Endometrial microvascular endothelial cells (primary cell): ENCODE measurements around the gene ROBO4. TPM values are rescaled to one million over a fixed set of nuclear protein-coding genes. Genes with fewer than 3 reads are reported as not detected.

Experiments used
- in situ Hi-C: cut with HindIII; loops from 2 replicates; pipeline ENCODE4 v1.10.0; 2017; ENCODE audit warnings: low sequenced_read_pairs, low pct_unique_long_range_greater_than_20kb; ENCODE audit errors: inconsistent ontology term
- total RNA-seq: library from RNA; depleted of rRNA; stranded (reverse); fragments of >200 nt; gene quantifications from one replicate; pipeline ENCODE4 v1.2.3, GENCODE V29; 2015; ENCODE audit errors: inconsistent ontology term

Gene ROBO4
- total RNA-seq, 1 donor from 2014 or later = 430 TPM

DNA sequence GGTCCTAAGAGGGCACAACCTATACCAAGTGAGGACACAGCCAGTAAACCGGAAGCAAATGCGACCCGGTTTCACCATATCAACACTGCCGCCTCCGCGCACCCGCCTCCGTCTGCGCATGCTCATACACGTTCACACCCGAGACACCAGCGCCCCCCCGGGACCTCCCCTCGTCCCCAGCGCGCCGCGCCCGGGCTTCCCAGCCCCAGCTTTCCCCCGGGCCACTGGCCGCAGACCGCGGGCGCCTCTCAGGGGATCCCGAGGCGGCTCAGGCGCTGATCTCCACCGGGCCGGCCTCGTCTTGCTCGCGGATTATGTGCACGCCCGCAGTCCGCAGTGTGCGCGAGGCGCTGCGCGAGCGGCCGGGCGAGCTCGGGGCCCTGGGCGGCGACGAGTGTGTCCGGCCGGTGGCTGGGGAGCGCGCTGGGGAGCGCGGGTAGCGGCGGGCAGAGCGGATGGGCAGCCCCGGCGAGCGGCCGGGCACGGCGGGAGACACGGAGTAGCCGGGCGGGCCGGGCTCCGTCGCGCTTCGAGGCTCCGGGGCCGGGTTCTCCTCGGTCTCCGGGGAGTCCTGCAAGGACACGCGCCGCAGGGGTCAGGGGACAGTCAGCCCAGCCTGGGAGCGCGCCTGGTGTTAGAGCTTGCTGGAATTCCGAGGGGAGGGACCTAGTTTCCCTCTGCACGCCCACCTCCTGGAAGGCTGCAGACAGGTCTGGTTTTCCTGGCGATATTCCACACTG, 23.4 kb upstream of the ROBO4 start:
- in situ Hi-C loops = no loop called here

DNA sequence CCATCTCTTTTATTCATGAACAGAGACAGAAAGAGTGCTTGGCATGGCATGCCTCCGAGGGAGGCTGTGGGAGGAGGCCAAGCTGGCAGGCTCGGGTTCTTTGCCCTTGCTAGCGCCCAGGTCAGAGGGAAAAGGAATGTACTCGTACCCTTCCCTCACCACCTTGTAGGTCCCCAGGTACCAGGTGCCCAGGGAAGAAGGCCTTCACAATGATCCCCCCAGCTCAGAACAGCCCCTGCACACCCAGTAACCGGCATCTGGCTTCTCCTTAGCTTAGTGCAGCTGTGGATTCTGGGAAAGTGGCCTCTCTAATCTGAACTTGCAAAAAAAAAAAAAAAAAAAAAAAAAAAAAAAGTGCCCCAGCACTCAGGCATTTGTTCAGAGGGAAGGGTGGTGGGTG, 22.7 kb upstream of the ROBO4 start:
- in situ Hi-C loops = no loop called here

DNA sequence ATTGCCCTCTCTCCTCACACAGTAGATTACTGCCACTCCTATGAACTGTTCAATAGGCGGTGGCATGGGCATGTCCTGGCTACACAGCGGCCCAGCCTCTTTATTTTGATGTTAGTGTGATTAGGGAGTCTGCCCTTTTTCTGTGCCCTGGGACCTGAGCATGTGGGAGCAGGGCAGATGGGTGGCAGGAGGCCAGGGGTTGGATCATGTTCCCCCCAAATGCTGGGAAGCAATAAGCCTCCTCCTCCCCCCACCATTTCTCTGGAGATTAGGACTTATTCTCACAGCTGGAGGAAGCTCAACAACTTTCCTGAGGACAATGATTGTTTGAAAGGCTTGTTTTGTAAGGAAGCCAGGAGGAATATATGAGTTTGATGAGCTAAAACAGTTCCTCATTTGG, 22.2 kb upstream of the ROBO4 start:
- in situ Hi-C loops = no loop called here

DNA sequence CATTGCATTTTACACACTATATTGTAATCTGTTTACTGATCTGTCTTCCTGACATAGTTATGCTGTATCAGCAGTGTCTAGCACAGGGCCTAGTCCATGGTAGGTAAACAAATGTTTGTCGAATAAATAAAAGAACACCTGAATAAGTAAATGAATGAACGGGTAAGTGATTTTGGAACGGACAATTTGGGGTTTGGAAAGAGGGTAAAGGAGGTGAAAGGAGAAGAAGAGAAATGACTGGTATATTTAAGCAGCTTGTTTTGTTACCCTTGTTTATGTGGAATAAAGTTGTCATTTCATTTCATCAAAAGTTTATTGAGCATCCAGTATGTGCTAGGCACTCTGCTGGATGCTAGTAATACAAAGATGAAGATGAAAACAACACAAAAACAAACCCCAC, 21.3 kb upstream of the ROBO4 start, which contains the start of gene HEPN1:
TSS of gene HEPN1 (plus strand) at position 301 of the 400 bp plus-strand sequence.
- in situ Hi-C loops = no loop called here

DNA sequence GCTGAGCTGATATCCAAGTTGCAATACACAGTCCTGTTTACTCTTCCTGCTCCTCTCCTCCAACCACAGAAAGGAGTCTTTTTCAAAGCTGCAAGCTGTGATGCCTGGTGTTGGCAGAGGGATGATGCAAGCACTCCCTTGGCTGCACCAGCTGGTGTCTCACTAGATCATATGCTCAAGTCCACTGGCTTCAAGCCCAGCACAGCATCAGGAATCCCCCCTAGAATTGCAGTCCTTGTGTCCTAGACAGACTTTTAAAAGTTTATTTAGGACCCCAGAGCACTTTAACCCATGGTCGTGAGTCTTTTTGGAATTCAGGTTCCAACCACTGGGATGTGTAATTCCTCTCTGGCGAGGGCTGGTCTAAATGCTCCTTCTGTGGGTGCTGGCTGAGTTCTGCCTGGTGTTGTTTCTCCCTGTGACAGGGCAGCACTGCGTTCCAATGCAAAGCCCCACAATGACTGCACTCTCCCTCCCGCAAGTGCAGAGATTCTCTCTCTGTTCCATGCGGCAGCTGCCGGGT, 19.5 kb upstream of the ROBO4 start:
- in situ Hi-C loops = no loop called here

DNA sequence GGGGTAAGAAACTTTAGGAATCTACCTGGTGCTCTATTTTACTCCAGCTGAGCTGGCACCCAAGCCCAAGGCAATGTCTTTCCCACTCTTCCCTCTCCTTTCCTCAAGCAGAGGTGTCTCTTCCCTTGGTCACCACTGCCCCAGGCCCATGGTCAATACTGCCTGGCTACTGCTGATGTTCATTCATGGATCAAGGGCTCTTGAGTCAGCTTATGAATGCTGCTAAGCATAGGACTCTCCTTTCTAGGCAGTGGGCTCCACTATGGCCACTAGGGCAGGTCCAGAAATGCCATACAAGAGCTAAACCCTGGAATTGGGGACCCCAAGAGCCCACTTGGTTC, 18.7 kb upstream of the ROBO4 start:
- in situ Hi-C loops = no loop called here

DNA sequence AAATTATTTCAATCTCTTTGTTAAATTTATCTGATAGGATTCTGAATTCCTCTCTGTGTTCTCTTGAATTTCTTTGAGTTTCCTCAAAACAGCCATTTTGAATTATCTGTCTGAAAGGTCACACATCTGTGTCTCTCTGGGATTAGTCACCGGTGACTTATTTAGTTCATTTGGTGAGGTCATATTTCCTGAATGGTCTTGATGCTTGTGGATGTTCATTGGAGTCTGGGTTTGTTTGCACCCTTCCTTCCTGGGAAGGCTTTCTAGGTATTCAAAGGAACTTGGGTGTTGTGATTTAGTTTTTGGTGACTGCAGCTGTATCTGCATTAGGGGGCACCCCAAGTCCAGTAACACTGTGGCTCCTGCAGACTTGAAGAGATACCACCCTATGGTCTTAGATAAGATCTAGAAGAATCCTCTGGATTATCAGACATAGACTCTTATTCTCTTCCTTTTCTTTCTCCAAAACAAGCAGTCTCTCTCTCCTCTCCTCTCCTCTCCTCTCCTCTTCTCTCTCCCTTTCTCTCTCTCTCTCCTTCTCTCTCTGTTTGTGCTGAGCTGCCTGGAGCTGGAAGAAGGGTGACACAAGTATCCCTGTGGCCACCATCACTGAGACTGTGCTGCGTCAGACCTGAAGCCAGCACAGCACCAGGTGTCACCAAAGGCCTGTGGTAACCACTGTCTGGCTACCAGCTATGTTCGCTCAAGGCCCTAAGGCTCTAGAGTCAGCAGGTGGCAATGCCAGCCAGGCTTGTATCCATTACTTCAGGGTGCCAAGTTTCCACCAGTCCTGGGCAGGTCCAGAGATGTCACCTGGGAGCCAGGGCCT, 18.1 kb upstream of the ROBO4 start:
- in situ Hi-C loops = no loop called here

DNA sequence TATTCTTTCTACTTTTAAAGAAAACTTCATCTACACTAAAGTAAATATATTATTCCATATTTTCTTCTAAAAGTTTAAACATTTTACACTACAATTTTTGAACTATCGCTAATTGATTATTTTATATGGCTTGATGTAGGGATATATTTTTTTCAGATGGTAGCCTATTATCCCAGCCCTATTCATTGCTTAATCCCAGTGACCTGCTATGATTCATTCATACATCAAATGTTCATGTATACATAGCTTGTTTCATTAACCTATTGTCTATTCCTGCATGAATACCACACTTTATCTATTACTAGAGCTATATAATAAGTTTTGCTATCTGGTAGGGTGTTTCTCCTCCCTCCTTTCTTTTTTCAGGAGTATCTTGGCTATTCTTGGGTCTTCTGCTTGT, 5.0 kb upstream of the ROBO4 start:
- in situ Hi-C loops = no loop called here

DNA sequence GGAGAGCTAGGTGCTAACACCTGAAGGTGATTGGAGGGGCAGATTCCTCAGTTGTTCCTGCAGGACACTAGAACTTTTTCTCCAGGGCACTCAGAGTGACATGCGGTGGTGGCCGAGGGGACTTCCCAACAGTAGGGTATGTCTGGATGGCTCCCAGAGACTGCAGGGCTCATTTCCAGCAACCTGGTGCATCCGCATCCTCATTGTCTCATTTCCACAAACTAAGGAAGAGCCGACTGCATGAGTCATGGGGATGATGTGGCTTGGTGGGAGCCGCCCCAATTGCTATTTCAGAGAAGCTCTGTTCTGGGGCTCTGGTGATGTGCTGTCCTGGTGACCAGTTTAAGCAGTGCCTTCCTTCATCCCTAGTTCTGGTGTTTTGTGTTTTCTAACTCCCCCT, 2.8 kb upstream of the ROBO4 start:
- in situ Hi-C loops = no loop called here

DNA sequence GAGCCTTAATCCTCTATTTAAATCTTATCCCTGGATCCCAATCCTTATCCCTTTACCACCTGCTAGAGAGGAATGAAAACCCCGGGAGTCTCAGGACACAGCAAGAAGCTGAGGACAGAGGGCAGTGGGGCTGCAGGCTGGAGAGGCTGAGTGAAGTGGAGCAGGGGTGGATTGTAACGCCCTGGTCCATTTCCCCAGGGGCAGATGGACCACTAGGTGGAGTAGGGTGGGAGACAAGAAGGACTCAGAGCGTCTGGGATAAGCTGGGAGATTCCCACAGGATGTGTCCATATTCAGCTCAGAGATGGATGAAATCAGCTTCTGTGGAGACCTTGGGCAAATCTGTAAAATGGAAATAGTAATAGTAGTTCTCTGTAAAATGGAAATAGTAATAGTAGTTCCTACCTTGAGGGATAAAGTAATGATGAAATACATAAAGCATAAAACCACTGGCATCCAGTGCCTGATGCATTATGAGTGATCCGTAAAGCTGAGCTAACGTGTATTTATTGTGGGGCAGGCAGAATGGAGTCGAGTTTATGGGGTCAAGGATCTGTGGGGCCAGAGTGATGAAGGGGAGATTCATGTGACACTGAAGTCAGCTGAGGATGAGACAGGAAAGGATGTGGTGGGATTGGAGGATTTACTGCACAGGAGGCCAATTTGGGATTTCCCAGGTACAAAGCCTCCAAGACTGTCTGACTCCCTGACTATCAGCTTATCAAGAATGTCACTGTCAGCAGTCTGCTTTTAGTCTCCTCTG, 1.9 kb upstream of the ROBO4 start:
- in situ Hi-C loops = no loop called here

DNA sequence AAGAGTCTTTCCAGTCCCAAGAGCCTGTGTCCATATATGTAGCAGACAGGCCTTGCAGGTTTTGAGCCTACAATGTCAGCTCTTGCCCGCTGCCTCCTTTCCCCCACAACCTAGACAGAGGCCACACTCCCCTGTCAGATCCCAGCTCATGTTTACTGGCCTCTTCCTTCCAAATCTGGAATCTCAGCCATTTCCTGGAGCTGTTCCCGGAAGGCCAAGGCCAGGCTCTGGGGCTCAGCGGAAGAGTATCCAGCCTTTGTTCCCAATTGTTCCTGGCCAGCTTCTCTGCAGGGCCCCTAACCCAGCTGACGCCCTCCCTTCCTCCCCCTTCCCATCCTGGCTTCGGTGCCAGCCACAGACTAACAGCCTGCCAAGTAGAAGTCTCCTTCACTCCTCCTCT, 1.0 kb upstream of the ROBO4 start:
- in situ Hi-C loops = no loop called here

DNA sequence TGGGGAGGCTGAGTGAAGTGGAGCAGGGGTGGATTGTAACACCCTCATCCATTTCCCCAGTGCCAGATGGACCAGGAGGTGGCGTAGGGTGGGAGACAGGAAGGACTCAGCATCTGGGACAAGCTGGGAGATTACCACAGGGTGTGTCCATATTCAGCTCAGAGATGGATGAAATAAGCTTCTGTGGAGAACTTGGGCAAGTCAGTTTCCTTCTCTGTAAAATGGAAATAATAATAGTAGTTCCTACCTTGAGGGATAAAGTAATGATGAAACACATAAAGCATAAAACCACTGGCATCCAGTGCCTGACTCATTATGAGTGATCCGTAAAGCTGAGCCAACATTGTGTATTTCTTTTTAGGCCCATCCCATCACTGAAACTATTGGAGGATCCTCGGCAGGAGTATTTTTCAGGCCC, 607 bp upstream of the ROBO4 start:
- in situ Hi-C loops = no loop called here

DNA sequence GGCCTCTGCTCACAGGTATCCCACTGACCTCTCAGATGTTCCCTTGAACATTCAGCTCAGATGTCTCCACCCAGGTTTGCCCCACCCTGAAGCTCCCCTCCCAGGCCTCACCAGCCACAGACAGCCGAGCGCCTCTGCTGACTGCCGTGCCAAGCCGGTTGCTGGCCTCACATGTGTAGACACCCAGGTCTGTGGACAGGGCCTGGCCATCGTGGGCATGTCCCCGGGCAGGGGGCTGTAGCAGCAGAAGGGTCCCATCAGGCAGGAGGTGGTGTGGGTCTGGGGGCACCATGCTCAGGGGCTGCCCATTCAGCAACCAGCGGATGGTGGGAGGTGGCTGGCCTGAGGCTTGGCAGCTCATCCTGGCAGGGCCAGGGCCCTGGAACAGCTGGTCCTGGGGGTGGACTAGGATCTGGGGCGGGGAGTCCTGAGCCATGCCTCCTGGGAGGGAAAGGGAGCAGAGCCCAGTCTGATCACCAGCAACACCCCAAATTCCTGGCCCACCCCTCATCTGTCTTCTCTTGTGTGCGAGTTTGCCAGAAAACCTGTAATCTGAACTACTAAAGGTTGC, 759 bp downstream of the ROBO4 start:
- in situ Hi-C loops = no loop called here

DNA sequence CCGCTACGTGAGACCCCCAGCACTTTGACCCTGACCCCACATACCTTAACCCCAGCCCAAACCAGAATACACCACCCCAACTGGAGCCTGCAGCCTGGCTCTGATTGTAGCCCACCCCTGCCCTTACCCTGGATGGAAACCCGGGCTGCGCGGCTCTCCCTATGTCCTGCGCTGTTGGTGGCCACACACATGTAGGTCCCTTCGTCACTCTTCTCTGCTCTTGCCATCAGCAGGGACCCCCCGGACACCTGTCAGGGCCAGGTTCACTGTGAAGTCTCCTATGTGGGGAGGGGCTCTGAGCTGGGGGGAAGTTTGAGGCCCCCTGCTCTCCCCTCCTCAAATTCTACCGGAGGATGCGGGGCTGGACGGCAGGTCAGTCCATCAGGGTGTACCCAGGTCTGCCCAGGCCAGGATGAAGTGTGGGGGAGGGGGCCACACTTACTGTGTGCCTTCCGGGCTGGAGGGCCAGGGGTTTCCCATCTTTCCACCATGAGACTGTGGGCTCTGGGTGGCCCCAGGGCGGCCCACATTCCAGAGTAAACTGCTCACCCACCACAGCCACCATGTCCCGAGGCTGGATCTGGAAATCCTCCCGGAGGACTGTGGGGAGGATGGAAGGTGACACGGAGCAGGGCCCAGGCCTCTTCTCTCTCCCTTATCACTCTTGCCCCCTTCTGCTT, 1.5 kb downstream of the ROBO4 start:
- in situ Hi-C loops = no loop called here

DNA sequence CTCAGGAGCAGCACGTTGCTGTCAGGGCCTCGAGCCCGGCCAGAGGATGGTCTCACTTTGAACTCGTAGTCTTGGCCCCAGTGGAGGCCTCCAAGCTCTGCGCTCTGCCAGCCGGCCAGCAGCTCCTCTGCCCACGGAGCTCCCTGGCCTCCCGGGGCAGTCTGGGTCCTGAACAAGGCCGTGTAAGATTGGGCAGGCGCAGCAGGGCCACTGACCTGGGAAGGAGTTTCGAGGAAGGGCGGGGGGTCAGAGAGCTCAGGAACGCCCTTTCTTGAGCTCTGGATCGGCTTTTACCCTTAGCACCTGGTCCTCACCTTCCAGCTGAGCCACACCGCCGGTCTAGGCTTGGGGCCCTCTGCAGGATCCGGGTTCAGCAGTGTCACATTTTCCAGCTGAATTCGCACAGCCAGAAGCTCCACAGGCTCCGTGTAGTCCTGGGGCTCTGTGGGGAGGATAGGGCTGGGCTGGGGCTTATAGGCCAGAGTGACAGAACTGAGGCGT, 2.1 kb downstream of the ROBO4 start:
- in situ Hi-C loops = no loop called here

DNA sequence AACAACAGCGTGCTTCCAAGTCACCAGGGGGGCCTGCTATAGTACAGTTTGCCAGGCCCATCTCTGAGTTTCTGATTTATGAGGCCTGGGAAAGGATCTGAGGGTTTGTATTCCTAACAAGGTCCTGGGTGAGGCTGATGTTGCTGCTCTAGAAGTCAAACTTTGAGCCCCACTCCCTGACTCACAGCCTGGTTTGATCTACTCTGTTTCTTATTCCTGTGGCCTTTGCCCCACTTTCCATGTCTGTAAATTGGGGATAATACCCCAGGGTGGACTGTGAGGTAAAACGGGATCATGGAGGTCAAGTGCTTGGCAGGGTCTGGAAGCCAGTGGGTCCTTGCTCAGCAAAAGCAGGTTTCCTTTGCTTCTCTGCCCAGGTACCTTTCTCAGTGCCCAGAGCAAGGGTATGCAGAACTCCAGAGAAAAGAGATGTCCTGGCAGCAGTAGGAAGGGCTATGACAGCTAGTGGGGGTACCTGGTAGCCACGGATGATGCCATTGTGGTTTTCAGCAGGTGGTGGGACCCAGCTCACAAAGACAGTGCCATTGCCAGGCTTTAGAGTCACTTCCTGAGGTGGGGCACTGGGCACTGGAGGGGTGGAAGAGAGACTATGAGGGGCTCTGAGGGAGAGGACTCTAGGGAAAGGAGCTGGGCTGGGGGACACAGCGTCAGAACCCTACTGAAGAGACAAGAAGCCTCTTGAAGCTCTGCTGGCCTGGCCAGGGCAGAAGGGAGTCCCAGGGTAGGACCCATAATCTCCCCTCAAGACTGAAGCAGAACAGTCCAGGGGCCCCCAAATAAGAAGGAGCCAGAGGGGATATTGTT, 2.8 kb downstream of the ROBO4 start:
- in situ Hi-C loops = no loop called here

DNA sequence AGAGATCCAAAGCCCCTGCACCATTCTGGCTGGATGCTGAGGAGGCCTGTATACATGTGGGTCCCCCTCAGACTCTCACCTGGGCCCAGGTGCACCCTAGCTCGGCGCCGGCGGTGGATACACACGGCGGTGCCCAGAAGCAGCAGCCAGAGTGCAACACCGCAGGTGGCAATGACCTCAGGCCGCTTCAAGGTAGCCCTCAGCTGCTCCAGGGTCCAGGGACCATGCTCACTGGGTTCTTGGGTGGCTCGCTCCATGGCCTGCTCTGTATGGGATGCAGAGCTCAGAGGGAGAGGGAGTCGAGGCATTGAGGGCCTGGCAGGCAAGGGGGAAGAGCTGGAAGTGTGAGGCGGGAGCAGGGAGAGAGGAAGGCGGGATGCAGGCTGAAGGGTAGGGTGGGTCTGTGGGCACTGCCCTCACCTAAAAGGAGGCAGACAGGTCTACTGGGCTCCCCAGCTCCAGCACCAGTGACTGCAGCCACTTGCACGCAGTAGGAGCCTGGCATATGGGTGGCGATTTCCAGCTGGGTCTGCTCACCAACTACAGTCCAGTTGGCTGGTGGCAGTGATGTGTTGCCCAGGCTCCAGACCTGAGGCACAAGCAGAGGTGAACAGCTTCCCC, 3.8 kb downstream of the ROBO4 start:
- in situ Hi-C loops = no loop called here
